Measurements from ENCODE around the gene CDK8.
"Not testable (repeated sequence)": the region's sequence is repeated elsewhere in the genome, so short reads cannot be mapped to it uniquely, and the experiment has no call there.

The CDK8 gene

GRCh38 chr13:26308250-26308649 is 54.3 kb downstream of the CDK8 start:
- no peak overlapping the region for H3K4me3 ChIP-seq (ENCODE audit: low read depth, low read length)
- no peak for DNase-seq (ENCODE audit: low read depth)

- no peak for DNase-seq (ENCODE audit: low read depth)
- H3K4me3 ChIP-seq (ENCODE audit: low read depth, low read length), result no peak overlapping the region
Observed at GRCh38 chr13:26308836-26309235, 54.9 kb downstream of the CDK8 start.

GRCh38 chr13:26310003-26310402 is 56.1 kb downstream of the CDK8 start:
- H3K4me3 ChIP-seq (ENCODE audit: low read depth, low read length), result no peak overlapping the region
- no peak for DNase-seq (ENCODE audit: low read depth)

GRCh38 chr13:26310470-26310869 is 56.5 kb downstream of the CDK8 start:
- no peak overlapping the region for H3K4me3 ChIP-seq (ENCODE audit: low read depth, low read length)
- DNase-seq (ENCODE audit: low read depth), result no peak

- not testable (repeated sequence) for DNase-seq (ENCODE audit: low read depth); H3K4me3 ChIP-seq (ENCODE audit: low read depth, low read length)
Observed at GRCh38 chr13:26312019-26312418, 58.1 kb downstream of the CDK8 start.

GRCh38 chr13:26316095-26316494 is 62.2 kb downstream of the CDK8 start:
- not testable (repeated sequence) for DNase-seq (ENCODE audit: low read depth); H3K4me3 ChIP-seq (ENCODE audit: low read depth, low read length)

- no peak overlapping the region for H3K4me3 ChIP-seq (ENCODE audit: low read depth, low read length)
- DNase-seq (ENCODE audit: low read depth), result no peak
Observed at GRCh38 chr13:26320766-26321165, 66.8 kb downstream of the CDK8 start.

- H3K4me3 ChIP-seq (ENCODE audit: low read depth, low read length), result no peak overlapping the region
- no peak for DNase-seq (ENCODE audit: low read depth)
Observed at GRCh38 chr13:26323127-26323526, 69.2 kb downstream of the CDK8 start.

- DNase-seq (ENCODE audit: low read depth), result no peak
Observed at GRCh38 chr13:26323764-26324163, 69.8 kb downstream of the CDK8 start.

GRCh38 chr13:26324294-26324693 is 70.4 kb downstream of the CDK8 start:
- no peak for DNase-seq (ENCODE audit: low read depth)
- no peak overlapping the region for H3K4me3 ChIP-seq (ENCODE audit: low read depth, low read length)

More at GRCh38 chr13:26323764-26324163, 69.8 kb downstream of the CDK8 start:
- no peak overlapping the region for H3K4me3 ChIP-seq (ENCODE audit: low read depth, low read length)

- H3K4me3 ChIP-seq (ENCODE audit: low read depth, low read length), result no peak overlapping the region
Observed at GRCh38 chr13:26324867-26325266, 70.9 kb downstream of the CDK8 start.

GRCh38 chr13:26325876-26326275 is 71.9 kb downstream of the CDK8 start:
- H3K4me3 ChIP-seq (ENCODE audit: low read depth, low read length), result no peak overlapping the region
- DNase-seq (ENCODE audit: low read depth), result no peak

More at GRCh38 chr13:26324867-26325266, 70.9 kb downstream of the CDK8 start:
- DNase-seq (ENCODE audit: low read depth), result no peak

- DNase-seq (ENCODE audit: low read depth), result no peak
- H3K4me3 ChIP-seq (ENCODE audit: low read depth, low read length), result no peak overlapping the region
Observed at GRCh38 chr13:26326562-26326961, 72.6 kb downstream of the CDK8 start.

- DNase-seq (ENCODE audit: low read depth), result no peak
- no peak overlapping the region for H3K4me3 ChIP-seq (ENCODE audit: low read depth, low read length)
Observed at GRCh38 chr13:26327940-26328725, 74.2 kb downstream of the CDK8 start.

- DNase-seq (ENCODE audit: low read depth), result no peak
Observed at GRCh38 chr13:26335158-26335557, 81.2 kb downstream of the CDK8 start.

GRCh38 chr13:26340807-26341206 is 86.9 kb downstream of the CDK8 start:
- DNase-seq (ENCODE audit: low read depth), result no peak
- no peak overlapping the region for H3K4me3 ChIP-seq (ENCODE audit: low read depth, low read length)

More at GRCh38 chr13:26335158-26335557, 81.2 kb downstream of the CDK8 start:
- H3K4me3 ChIP-seq (ENCODE audit: low read depth, low read length), result no peak overlapping the region

GRCh38 chr13:26342898-26343297 is 89.0 kb downstream of the CDK8 start:
- H3K4me3 ChIP-seq (ENCODE audit: low read depth, low read length), result no peak overlapping the region
- no peak for DNase-seq (ENCODE audit: low read depth)

GRCh38 chr13:26343816-26344215 is 89.9 kb downstream of the CDK8 start:
- no peak for DNase-seq (ENCODE audit: low read depth)
- no peak overlapping the region for H3K4me3 ChIP-seq (ENCODE audit: low read depth, low read length)

- DNase-seq (ENCODE audit: low read depth), result no peak
- no peak overlapping the region for H3K4me3 ChIP-seq (ENCODE audit: low read depth, low read length)
Observed at GRCh38 chr13:26344980-26345379, 91.1 kb downstream of the CDK8 start.

- H3K4me3 ChIP-seq (ENCODE audit: low read depth, low read length), result no peak overlapping the region
- no peak for DNase-seq (ENCODE audit: low read depth)
Observed at GRCh38 chr13:26348966-26349365, 95.0 kb downstream of the CDK8 start.

- no peak for DNase-seq (ENCODE audit: low read depth)
- no peak overlapping the region for H3K4me3 ChIP-seq (ENCODE audit: low read depth, low read length)
Observed at GRCh38 chr13:26362261-26362660, 108.3 kb downstream of the CDK8 start.
